K562 (cell line): ENCODE data around the gene SND1. TPM values are rescaled to one million over a fixed set of nuclear protein-coding genes. Genes with fewer than 3 reads are reported as not detected.

Experiments
- ATAC-seq: fragments of 200-7000 bp; cut with Tn5 transposase; 3 replicates; pipeline ENCODE4 v1.9.1; 2020; ENCODE audit warnings: moderate library complexity
- BruUV-seq: library from RNA; stranded (reverse); fragments of 400-500 nt; replicated peaks from 2 replicates; lab custom pipeline; 2021; lab: Mats Ljungman, UMichigan
- CTCF ChIA-PET: fragments of 300-600 bp; formaldehyde crosslinking; extraction: SDS; loops from one replicate; lab custom pipeline; 2021; ENCODE audit warnings: low intra/inter-chr PET ratio; lab: Yijun Ruan, JAX
- POLR2A ChIA-PET: fragments of 300-600, 350-650 bp; sonication (Branson Sonifier 250); formaldehyde crosslinking; extraction: SDS; loops from one replicate; lab custom pipeline; 2021; ENCODE audit warnings: antibody characterized with exemption, inconsistent platforms; lab: Yijun Ruan, JAX
- DNase-seq, 4 experiments: peaks; one replicate each; pipeline versions ENCODE4 v3.0.0 to v3.0.0-alpha.2; 2011 to 2018; ENCODE audit warnings: low spot score in 3 of 4, mixed read lengths in 3 of 4; ENCODE audit errors: extremely low read depth in 1 of 4
- FAIRE-seq: peaks from 2 replicates; lab custom pipeline; 2011; peaks lifted over from hg19 to GRCh38; lab: Jason Lieb, UNC
- H2AFZ ChIP-seq: 2 replicates; pipeline ENCODE4 v1.6.0; 2011; ENCODE audit warnings: low read depth, low read length, control low read depth, inconsistent platforms
- H3K27ac ChIP-seq: fragments of 200-600 bp; 3 replicates; pipeline ENCODE4 v1.8.0; 2011; ENCODE audit warnings: low read depth, mild to moderate bottlenecking, control low read depth, inconsistent platforms, low read length, moderate library complexity, mixed read lengths; ENCODE audit errors: extremely low read depth
- H3K27me3 ChIP-seq, 2 experiments: fragments of 300-600 bp in 1 of 2; 2 replicates in 1 of 2; 3 replicates in 1 of 2; pipeline versions ENCODE4 v1.6.0 to v1.8.0; 2011; ENCODE audit warnings: inconsistent platforms in 2 of 2, low read length in 2 of 2, mild to moderate bottlenecking in 1 of 2, mixed read lengths in 1 of 2, moderate library complexity in 1 of 2; ENCODE audit not compliant: control insufficient read depth in 2 of 2, insufficient read depth in 2 of 2
- H3K36me3 ChIP-seq: fragments of 300-600 bp; 3 replicates; pipeline ENCODE4 v1.8.0; 2011; ENCODE audit warnings: mild to moderate bottlenecking, low read length, inconsistent platforms; ENCODE audit not compliant: control insufficient read depth, insufficient read depth
- H3K4me1 ChIP-seq, 2 experiments: fragments of 200-600 bp in 1 of 2; replicated peaks in 1 of 2; 2 replicates in 1 of 2; 3 replicates in 1 of 2; pipeline versions ENCODE4 v1.5.1 to v1.8.0; 2011; ENCODE audit warnings: inconsistent platforms in 2 of 2, low read length in 2 of 2, mild to moderate bottlenecking in 1 of 2, mixed read lengths in 1 of 2, moderate library complexity in 1 of 2; ENCODE audit not compliant: control insufficient read depth in 2 of 2, insufficient read depth in 2 of 2
- H3K4me2 ChIP-seq: 2 replicates; pipeline ENCODE4 v1.6.1; 2011; ENCODE audit warnings: low read length, control low read depth, inconsistent platforms, mixed read lengths; ENCODE audit not compliant: insufficient read depth
- H3K4me3 ChIP-seq: fragments of 200-600 bp; sonication (generic), shearing (Covaris generic); 2 replicates; pipeline ENCODE4 v1.5.1; 2016; ENCODE audit warnings: control low read depth, inconsistent platforms
- H3K79me2 ChIP-seq: fragments of 200-600 bp; 3 replicates; pipeline ENCODE4 v1.8.0; 2011; ENCODE audit warnings: low read length, inconsistent platforms; ENCODE audit not compliant: control insufficient read depth, insufficient read depth
- H3K9ac ChIP-seq, 2 experiments: 2 replicates each; pipeline versions ENCODE4 v1.6.0 to v1.6.1; 2011; ENCODE audit warnings: low read depth in 2 of 2, low read length in 2 of 2, control low read depth in 1 of 2, inconsistent platforms in 1 of 2, mild to moderate bottlenecking in 1 of 2, mixed read lengths in 1 of 2; ENCODE audit not compliant: insufficient read depth in 1 of 2
- H3K9me1 ChIP-seq: one replicate; pipeline ENCODE4 v1.6.0; 2011; ENCODE audit warnings: inconsistent platforms, mild to moderate bottlenecking, low read length, moderate library complexity; ENCODE audit not compliant: control insufficient read depth, insufficient read depth
- H3K9me3 ChIP-seq: replicated peaks from 2 replicates; pipeline ENCODE4 v1.5.1; 2011; ENCODE audit warnings: low read depth, low read length, inconsistent platforms; ENCODE audit not compliant: control insufficient read depth, insufficient read depth
- H4K20me1 ChIP-seq: replicated peaks from 2 replicates; pipeline ENCODE4 v1.6.1; 2011; ENCODE audit warnings: low read length, inconsistent platforms, mixed read lengths; ENCODE audit not compliant: control insufficient read depth, insufficient read depth
- FOXJ2 ChIP-seq: fragments of 200-800 bp; sonication (Bioruptor generic); IDR thresholded peaks from 2 replicates; pipeline ENCODE4 v1.6.1; 2016; ENCODE audit warnings: missing genetic modification characterization, missing compliant biosample characterization
- ZBTB1 ChIP-seq: sonication (generic); formaldehyde crosslinking; IDR thresholded peaks from 2 replicates; pipeline ENCODE4 v1.8.1; 2023; ENCODE audit warnings: missing genetic modification reagents, low read depth, mild to moderate bottlenecking, borderline replicate concordance
- ZFP1 ChIP-seq: fragments of 450-650 bp; formaldehyde crosslinking; IDR thresholded peaks from 2 replicates; pipeline ENCODE4 v1.4.0; 2020; ENCODE audit warnings: mild to moderate bottlenecking, mixed read lengths
- ZNF140 ChIP-seq: fragments of 250-450 bp; sonication (Bioruptor Pico); IDR thresholded peaks from 2 replicates; pipeline ENCODE4 v1.8.0; 2021; ENCODE audit warnings: moderate library complexity, mild to moderate bottlenecking, inconsistent platforms
- ZNF311 ChIP-seq: fragments of 250-450 bp; sonication (Bioruptor Pico); IDR thresholded peaks from 2 replicates; pipeline ENCODE4 v1.4.0; 2020; ENCODE audit warnings: mild to moderate bottlenecking, moderate library complexity
- WGBS: fragments of 100-300 bp; shearing (Covaris generic); methylation state at CpG from one replicate; pipeline ENCODE4 v1.1.6; 2016; ENCODE audit warnings: low coverage, mixed read lengths; ENCODE audit not compliant: insufficient coverage; ENCODE audit errors: missing lambda C conversion rate; 5-methylcytosine and 5-hydroxymethylcytosine counted together
- in situ Hi-C: fragments of 300-500 bp; cut with MboI; formaldehyde crosslinking; loops from 4 replicates; pipeline ENCODE4 v1.15.0; 2018; ENCODE audit warnings: inconsistent platforms, mixed read lengths
- intact Hi-C: fragments of 100-400 bp; cut with micrococcal nuclease; formaldehyde crosslinking; loops from 2 replicates; pipeline ENCODE4 v1.14.2; 2022
- polyA plus RNA-seq, 8 experiments: library from polyadenylated mRNA; depleted of rRNA in 4 of 8; stranded (reverse) in 5 of 8; unstranded in 3 of 8; fragments of >200 nt; fragmentation: Nextera tagmentation in 2 of 8; fragmentation: Illumina TruSeq in 1 of 8; extraction: Ambion mirVana in 2 of 8; extraction: Trizol in 1 of 8; gene quantifications; 2 replicates each; pipeline versions ENCODE4 v1.2.1 to v1.2.3, GENCODE V29; 2011 to 2014; ENCODE audit warnings: inconsistent platforms in 1 of 8, missing spikeins in 1 of 8
- total RNA-seq, 7 experiments: library from RNA; depleted of rRNA in 6 of 7; stranded (reverse); fragments of >200 nt in 6 of 7; fragmentation: Illumina TruSeq in 2 of 7; extraction: Trizol in 2 of 7; gene quantifications; 2 replicates each; pipeline versions ENCODE4 v1.2.1 to v1.2.3, GENCODE V29; 2011 to 2021; ENCODE audit warnings: low replicate concordance in 1 of 7
- TF ChIP-seq, protein P1 (sequence below), 2 experiments: fragments of 450-650 bp in 1 of 2; sonication (generic) in 1 of 2; formaldehyde crosslinking; conservative IDR thresholded peaks; 2 replicates each; pipeline versions ENCODE4 v1.4.0 to v1.8.1; 2020 to 2022; ENCODE audit warnings: mild to moderate bottlenecking in 1 of 2, missing genetic modification reagents in 1 of 2

The SND1 gene
- total and polyA plus RNA-seq, 9 of the 15 experiments (the other 6 are each of a cell fraction or from before 2014, with no cell fraction given), result 46.5 to 307 (median 191) TPM

DNA sequence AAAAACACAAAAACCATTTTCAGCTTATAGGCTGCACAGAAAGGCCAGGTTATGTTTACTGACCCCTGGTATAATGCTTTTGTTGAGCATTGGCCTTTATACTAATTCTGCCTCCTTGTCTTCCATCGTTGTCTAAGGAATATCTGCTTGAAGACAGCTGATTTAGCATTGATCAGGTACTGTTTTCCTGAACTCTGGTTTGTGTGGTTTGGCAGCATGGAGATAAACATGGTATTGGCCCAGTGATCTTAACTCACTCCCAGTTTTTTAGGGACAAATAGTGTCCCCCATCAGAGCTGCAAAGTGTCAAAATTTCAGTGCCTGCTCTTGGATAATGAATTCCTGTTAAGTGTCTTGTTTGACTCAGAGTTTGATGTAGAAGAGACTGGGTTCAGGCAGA, 100.8 kb downstream of the SND1 start:
- Histone ChIP-seq H3K79me2 (peaks cover 92% of the 10 kb centered on the region), H3K4me2 (no peak overlapping the region), H3K9ac (no peak overlapping the region), H3K27me3 (no peaks in the 10 kb centered on the region), H3K9me1 (no peaks in the 10 kb centered on the region), H3K9me3 (no peaks in the 10 kb centered on the region), H3K27ac (no peak overlapping the region), H3K4me1 (peaks cover 3 to 7% of the 10 kb centered on the region in 2 experiments; a peak in 2 of 5 replicates), H3K36me3 (peaks cover 49% of the 10 kb centered on the region), H4K20me1 (peaks cover 39% of the 10 kb centered on the region), H2AFZ (no peak overlapping the region), H3K4me3 (no peak overlapping the region)
- intact Hi-C loops (no loop called here), in situ Hi-C loops (no loop called here)
- no peak for ATAC-seq
- 48% methylated on average over 1 of the region's 1 CpG for WGBS
- POLR2A ChIA-PET, result no interaction called here
- DNase-seq, result no peak
- CTCF ChIA-PET, result no interaction called here
- FAIRE-seq, result no peak
- TF ChIP-seq ZNF140 (CRISPR knock-in tag), result no peak
- no peak for TF ChIP-seq ZFP1 (CRISPR knock-in tag)
- no peak for TF ChIP-seq ZBTB1
- no peak for TF ChIP-seq FOXJ2 (tag)
- no peak for TF ChIP-seq ZNF311 (CRISPR knock-in tag)
- TF ChIP-seq, protein P1, sequence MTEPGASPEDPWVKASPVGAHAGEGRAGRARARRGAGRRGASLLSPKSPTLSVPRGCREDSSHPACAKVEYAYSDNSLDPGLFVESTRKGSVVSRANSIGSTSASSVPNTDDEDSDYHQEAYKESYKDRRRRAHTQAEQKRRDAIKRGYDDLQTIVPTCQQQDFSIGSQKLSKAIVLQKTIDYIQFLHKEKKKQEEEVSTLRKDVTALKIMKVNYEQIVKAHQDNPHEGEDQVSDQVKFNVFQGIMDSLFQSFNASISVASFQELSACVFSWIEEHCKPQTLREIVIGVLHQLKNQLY (CRISPR knock-in tag; conservative IDR thresholded peaks at IDR 0.05), result no peak
- no TSS peak for BruUV-seq
